ENCODE measurements around the gene NR6A1. TPM values are rescaled to one million over a fixed set of nuclear protein-coding genes. Genes with fewer than 3 reads are reported as not detected.

NR6A1 gene
- total and polyA plus RNA-seq, 9 donors: 0.29 to 1.7 (median 1.00) TPM

DNA sequence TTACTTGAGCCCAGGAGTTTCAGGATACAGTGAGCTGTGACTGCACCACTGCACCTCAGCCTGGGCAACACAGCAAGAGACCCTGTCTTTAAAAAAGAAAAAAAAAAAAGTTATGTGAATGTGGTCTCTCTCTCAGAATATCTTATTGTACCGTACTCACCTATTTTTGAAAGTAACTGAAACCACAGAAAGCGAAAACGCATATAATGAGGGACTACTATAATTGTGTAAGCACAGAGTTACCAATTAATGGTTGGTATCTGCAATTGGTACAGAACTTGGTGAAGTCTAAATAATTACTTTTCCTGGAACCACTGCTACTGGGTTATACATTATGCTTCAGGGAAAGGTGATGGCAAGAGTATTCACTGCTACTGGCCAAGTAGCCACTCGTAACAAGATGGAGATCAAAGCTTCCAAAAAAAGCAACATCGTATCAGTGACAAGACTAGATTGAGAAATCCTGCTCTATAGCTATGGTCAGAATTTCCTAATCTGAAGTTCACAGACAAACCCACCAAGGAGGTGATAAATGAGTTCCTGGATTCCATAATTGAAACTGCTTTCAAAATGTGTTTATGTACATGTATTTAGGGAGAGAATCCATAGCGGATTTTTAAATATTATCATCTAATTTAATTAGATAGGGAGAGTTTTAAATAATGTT is 82.7 kb downstream of the NR6A1 start:
- H3K27me3 ChIP-seq: no peaks in the 10 kb centered on the region
- no peak overlapping the region for H3K4me3 ChIP-seq
- no peak for DNase-seq
- WGBS, 3 donors: 97 to 99% (median 97%) methylated on average over 6 of the region's 6 CpGs
- no peaks in the 10 kb centered on the region for H3K36me3 ChIP-seq
- no peaks in the 10 kb centered on the region for H3K9me3 ChIP-seq
- TF ChIP-seq, protein P1, sequence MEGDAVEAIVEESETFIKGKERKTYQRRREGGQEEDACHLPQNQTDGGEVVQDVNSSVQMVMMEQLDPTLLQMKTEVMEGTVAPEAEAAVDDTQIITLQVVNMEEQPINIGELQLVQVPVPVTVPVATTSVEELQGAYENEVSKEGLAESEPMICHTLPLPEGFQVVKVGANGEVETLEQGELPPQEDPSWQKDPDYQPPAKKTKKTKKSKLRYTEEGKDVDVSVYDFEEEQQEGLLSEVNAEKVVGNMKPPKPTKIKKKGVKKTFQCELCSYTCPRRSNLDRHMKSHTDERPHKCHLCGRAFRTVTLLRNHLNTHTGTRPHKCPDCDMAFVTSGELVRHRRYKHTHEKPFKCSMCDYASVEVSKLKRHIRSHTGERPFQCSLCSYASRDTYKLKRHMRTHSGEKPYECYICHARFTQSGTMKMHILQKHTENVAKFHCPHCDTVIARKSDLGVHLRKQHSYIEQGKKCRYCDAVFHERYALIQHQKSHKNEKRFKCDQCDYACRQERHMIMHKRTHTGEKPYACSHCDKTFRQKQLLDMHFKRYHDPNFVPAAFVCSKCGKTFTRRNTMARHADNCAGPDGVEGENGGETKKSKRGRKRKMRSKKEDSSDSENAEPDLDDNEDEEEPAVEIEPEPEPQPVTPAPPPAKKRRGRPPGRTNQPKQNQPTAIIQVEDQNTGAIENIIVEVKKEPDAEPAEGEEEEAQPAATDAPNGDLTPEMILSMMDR (IDR thresholded peaks at IDR 0.05): no peak
- TF ChIP-seq EP300 (IDR thresholded peaks at IDR 0.05) (no peak), POLR2A (IDR thresholded peaks at IDR 0.05) (no peak)
- H3K4me1 ChIP-seq (ENCODE audit: insufficient read depth): no peaks in the 10 kb centered on the region
- H3K27ac ChIP-seq: no peak overlapping the region
- intact Hi-C loops (cut with DNase I): no loop called here

DNA sequence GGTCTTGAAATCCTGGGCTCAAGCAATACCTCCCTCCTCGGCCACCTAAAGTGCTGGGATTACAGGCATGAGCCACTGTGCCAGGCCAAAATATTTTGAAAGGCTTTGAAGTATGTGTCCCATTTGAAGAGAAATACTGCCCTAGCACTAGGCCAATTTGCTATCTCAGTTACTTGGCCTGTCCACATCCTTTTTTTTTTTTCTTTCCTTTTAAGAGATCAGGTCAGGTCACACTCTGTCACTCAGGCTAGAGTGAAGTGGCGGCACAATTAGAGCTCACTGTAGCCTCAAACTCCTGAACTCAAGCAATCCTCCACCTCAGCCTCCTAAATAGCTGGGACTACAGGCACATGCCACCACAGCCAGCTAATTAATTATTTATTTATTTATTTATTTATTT is 84.2 kb downstream of the NR6A1 start:
- Histone ChIP-seq H3K4me1 (ENCODE audit: insufficient read depth) (no peaks in the 10 kb centered on the region), H3K4me3 (no peak overlapping the region), H3K27ac (no peak overlapping the region), H3K9me3 (no peaks in the 10 kb centered on the region), H3K27me3 (no peaks in the 10 kb centered on the region), H3K36me3 (no peaks in the 10 kb centered on the region)
- DNase-seq: no peak
- 93 to 99% (median 96%) methylated on average over 2 of the region's 2 CpGs for WGBS, 3 donors
- intact Hi-C loops (cut with DNase I): no loop called here
- TF ChIP-seq, protein P1 (IDR thresholded peaks at IDR 0.05): no peak
- TF ChIP-seq POLR2A (IDR thresholded peaks at IDR 0.05) (no peak), EP300 (IDR thresholded peaks at IDR 0.05) (no peak)

DNA sequence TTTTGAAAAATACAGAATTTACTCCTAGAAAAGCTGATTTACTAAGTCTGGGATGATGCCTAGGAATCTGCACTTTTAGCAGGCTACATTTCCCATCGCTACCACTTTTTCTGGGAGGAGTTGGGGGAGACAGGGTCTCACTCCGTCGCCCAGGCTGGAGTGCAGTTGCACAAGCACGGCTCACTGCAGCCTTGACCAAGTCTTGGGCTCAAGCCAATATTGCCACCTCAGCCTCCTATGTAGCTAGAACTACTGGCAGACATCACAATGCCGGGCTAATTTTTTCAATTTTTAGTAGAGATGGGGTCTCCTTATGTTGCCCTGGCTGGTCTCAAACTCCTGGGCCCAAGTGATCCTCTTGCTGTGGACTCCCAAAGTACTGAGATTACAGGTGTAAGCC is 85.9 kb downstream of the NR6A1 start:
- Histone ChIP-seq H3K4me1 (ENCODE audit: insufficient read depth) (no peaks in the 10 kb centered on the region), H3K27me3 (no peaks in the 10 kb centered on the region), H3K9me3 (no peaks in the 10 kb centered on the region), H3K27ac (no peak overlapping the region), H3K36me3 (no peaks in the 10 kb centered on the region), H3K4me3 (no peak overlapping the region)
- TF ChIP-seq EP300 (IDR thresholded peaks at IDR 0.05) (no peak), POLR2A (IDR thresholded peaks at IDR 0.05) (no peak)
- TF ChIP-seq, protein P1 (IDR thresholded peaks at IDR 0.05): no peak
- intact Hi-C loops (cut with DNase I): no loop called here
- 82 to 85% (median 84%) methylated on average over 5 of the region's 5 CpGs for WGBS, 3 donors
- DNase-seq: no peak

DNA sequence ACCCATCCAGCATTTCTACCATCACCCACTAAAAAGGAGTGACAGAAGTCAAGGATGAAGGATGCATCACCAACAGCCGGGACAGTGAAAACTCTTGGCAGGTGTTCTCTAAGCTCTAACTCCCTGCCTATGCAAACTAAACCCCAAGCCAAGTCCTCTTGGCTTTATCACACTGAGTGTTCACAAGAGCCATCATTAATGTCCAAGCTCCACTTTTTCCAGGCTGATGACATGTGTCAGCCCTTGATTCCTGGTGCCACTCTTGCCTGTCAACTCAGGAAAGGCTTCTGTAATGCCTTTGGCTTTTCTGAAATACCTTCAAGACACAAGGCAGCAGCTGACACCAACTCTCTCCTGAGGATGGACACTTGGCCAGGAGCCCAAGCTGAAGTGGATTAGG is 86.9 kb downstream of the NR6A1 start:
- no peaks in the 10 kb centered on the region for H3K36me3 ChIP-seq

More for the DNA sequence above, 86.9 kb downstream of the NR6A1 start:
- DNase-seq: no peak
- Histone ChIP-seq H3K27ac (no peak overlapping the region), H3K4me3 (no peak overlapping the region), H3K27me3 (no peaks in the 10 kb centered on the region), H3K4me1 (ENCODE audit: insufficient read depth) (no peaks in the 10 kb centered on the region), H3K9me3 (no peaks in the 10 kb centered on the region)
- intact Hi-C loops (cut with DNase I): no loop called here
- WGBS, 3 donors: 65 to 78% (median 70%) methylated on average over 1 of the region's 1 CpG
- TF ChIP-seq EP300 (IDR thresholded peaks at IDR 0.05): no peak
- TF ChIP-seq, protein P1 (IDR thresholded peaks at IDR 0.05): no peak
- TF ChIP-seq POLR2A (IDR thresholded peaks at IDR 0.05): no peak

Measured in ovary (tissue), 9 donors.